ENCODE results near the gene ZFPM1. TPM values are rescaled to one million over a fixed set of nuclear protein-coding genes. Genes with fewer than 3 reads are reported as not detected.

Gene ZFPM1
- polyA plus RNA-seq, 1 experiment: 0.20 TPM

DNA sequence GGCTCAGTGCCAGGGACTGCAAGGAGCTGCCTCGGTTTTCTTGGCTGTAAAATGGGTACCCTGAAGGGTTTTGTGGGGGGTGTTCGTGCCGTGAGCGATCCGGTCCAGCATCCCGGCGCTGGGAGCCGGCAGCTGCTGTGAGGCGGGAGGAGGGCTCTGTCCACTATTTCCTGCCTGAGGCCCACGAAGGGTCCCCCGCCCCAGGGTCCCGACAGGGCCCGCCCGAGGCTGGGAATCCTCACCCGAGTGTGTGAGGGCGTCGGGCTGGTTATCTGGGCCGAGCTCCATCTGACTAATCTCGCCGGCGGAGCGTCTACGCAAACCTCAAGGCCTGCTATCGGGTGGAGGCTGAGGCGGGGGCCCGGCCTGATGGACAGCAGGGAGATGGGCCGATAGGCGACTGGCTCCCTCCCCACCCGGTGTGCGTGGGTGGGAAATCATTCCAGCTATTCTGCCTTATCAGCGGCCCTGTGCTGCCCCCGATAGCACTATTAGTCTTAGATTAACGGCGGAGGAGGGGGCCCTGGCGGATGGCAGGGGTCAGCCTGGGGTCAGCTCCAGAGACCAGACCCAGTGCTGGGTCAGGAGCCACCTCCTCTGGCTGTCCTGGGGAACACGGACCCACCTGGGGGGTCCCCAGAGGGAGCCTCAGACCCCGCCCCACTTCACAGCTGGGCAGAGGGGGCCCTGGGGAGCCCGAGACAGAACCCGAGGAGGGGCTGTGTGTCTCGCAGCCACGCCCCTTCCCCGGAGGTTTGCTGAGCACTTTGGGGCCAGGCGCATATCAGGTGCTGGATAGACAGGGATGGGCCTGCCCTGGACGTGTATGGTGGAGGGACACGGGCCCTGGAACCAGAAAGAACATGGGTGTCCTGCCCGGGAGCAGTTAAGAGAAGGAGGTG lies 44.7 kb downstream of the ZFPM1 start:
- no peak overlapping the region for H3K27ac ChIP-seq (ENCODE audit: low read depth, low read length)
- no peak for DNase-seq (ENCODE audit: low read depth, low spot score)
- CTCF ChIA-PET: no interaction called here
- no peaks in the 10 kb centered on the region for H3K27me3 ChIP-seq (ENCODE audit: control insufficient read depth, insufficient read depth, low read length)
- H3K4me3 ChIP-seq (ENCODE audit: low read depth, low read length): no peak overlapping the region
- TF ChIP-seq, protein P1, sequence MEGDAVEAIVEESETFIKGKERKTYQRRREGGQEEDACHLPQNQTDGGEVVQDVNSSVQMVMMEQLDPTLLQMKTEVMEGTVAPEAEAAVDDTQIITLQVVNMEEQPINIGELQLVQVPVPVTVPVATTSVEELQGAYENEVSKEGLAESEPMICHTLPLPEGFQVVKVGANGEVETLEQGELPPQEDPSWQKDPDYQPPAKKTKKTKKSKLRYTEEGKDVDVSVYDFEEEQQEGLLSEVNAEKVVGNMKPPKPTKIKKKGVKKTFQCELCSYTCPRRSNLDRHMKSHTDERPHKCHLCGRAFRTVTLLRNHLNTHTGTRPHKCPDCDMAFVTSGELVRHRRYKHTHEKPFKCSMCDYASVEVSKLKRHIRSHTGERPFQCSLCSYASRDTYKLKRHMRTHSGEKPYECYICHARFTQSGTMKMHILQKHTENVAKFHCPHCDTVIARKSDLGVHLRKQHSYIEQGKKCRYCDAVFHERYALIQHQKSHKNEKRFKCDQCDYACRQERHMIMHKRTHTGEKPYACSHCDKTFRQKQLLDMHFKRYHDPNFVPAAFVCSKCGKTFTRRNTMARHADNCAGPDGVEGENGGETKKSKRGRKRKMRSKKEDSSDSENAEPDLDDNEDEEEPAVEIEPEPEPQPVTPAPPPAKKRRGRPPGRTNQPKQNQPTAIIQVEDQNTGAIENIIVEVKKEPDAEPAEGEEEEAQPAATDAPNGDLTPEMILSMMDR (IDR thresholded peaks at IDR 0.05; ENCODE audit: low read depth, low read length): no peak
- POLR2A ChIA-PET: no interaction called here
- peaks cover 12% of the 10 kb centered on the region; the same call in 1 of the 2 replicates for H3K9me3 ChIP-seq (ENCODE audit: control insufficient read depth, insufficient read depth, low read length)

DNA sequence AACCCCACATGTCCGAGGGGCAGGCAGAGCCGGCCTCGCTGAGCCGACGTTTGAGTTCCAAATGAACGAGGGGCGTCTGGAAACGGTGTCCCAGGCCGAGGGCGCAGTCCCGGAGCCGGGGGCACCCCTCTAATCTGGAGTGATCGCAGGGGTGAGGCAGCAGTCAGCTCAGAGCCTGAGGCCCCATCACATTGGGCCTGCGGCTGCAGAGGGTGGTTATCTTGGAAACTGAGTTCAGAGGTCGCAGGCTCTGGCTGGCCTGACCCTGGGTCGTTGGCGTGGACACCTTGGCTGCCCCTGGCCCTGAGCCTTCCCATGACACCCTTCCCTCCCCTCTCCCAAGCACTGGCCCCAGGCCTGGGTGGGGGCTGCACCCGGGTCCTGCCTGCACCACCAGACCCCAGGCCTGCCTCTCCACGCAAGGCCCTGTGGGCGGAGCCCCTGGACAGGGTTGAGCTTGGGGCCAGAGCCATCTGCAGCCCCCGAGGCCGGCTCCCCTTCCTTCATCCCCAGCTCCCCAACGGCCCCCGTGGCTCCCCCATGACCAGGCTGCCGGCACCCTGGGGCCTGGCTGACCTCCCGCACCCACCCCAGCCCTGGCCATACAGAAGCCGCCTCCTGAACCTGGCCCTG lies 45.6 kb downstream of the ZFPM1 start:
- DNase-seq (ENCODE audit: low read depth, low spot score): no peak
- Histone ChIP-seq H3K4me3 (ENCODE audit: low read depth, low read length) (no peak overlapping the region), H3K27ac (ENCODE audit: low read depth, low read length) (no peak overlapping the region), H3K9me3 (ENCODE audit: control insufficient read depth, insufficient read depth, low read length) (peaks cover 12% of the 10 kb centered on the region; the same call in 1 of the 2 replicates), H3K27me3 (ENCODE audit: control insufficient read depth, insufficient read depth, low read length) (no peaks in the 10 kb centered on the region)
- CTCF ChIA-PET: no interaction called here
- TF ChIP-seq, protein P1 (IDR thresholded peaks at IDR 0.05; ENCODE audit: low read depth, low read length): no peak
- POLR2A ChIA-PET: no interaction called here

DNA sequence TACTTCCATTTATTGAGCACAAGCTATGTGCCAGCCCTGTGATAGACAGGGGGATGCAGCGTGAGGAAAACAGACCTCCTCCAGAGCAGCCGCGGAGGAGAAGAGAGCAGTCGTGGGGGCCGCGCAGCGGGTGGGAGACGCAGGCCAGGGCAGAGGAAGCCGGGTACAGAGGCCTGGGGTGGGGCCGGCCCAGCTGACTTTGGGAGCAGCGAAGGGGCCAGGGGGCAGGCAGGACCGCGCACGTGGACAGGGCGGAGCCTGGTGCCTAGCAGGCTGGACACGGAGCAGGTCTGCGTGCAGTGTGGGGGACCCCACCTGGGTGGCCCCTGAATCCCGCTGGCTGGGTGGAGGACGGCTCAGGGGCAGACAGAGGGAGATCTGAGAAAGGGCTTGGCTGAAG lies 46.2 kb downstream of the ZFPM1 start:
- DNase-seq (ENCODE audit: low read depth, low spot score): no peak
- no peaks in the 10 kb centered on the region for H3K27me3 ChIP-seq (ENCODE audit: control insufficient read depth, insufficient read depth, low read length)
- ChIA-PET POLR2A (no interaction called here), CTCF (no interaction called here)
- H3K4me3 ChIP-seq (ENCODE audit: low read depth, low read length): no peak overlapping the region
- no peak overlapping the region for H3K27ac ChIP-seq (ENCODE audit: low read depth, low read length)
- H3K9me3 ChIP-seq (ENCODE audit: control insufficient read depth, insufficient read depth, low read length): peaks cover 12% of the 10 kb centered on the region; the same call in 1 of the 2 replicates
- TF ChIP-seq, protein P1 (IDR thresholded peaks at IDR 0.05; ENCODE audit: low read depth, low read length): no peak

DNA sequence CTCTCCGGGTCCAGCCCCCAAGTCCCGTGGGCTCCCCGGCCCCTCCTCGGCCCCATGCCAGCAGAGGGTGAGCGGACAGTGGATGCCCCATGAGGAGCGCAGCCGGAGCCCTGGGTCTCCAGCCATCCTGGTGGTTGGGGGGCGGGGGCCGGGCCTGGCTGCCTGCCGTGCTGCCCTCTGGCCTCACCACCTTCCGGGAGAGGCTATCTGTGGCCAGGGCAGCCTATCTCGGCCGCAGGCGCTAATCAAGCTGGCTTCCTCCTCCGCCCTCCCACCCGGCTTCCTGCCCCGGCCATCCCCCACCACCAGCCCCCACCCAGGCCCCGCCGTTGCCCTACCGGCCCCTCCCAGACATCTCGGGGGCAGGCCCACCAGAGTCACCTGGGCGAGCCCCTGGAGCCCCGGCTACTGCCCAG lies 46.8 kb downstream of the ZFPM1 start:
- TF ChIP-seq, protein P1 (IDR thresholded peaks at IDR 0.05; ENCODE audit: low read depth, low read length): no peak
- DNase-seq (ENCODE audit: low read depth, low spot score): no peak
- H3K9me3 ChIP-seq (ENCODE audit: control insufficient read depth, insufficient read depth, low read length): peaks cover 12% of the 10 kb centered on the region; the same call in 1 of the 2 replicates
- no peak overlapping the region for H3K4me3 ChIP-seq (ENCODE audit: low read depth, low read length)
- POLR2A ChIA-PET: no interaction called here
- H3K27ac ChIP-seq (ENCODE audit: low read depth, low read length): no peak overlapping the region
- no peaks in the 10 kb centered on the region for H3K27me3 ChIP-seq (ENCODE audit: control insufficient read depth, insufficient read depth, low read length)
- CTCF ChIA-PET: no interaction called here

DNA sequence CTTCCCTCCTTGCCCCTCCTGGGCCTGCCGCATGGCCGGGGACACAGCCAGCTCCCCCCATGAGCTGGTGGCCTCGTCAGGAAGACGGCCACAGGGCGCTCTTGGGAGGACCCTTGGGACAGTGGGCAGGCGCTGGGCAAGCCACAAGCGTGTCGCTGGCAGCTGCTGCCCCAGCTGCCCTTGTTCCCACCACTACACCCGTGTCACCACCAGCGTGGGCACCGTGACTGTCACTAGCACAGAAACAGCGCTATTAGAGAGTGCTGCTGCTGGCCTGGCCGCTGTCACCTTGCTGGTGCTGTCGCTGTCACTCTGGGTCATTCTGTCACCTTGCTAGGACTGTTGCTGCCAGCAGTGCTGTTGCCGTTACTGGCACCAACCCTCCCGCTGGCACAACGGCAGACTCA lies 47.2 kb downstream of the ZFPM1 start:
- no peak for DNase-seq (ENCODE audit: low read depth, low spot score)
- no peaks in the 10 kb centered on the region for H3K27me3 ChIP-seq (ENCODE audit: control insufficient read depth, insufficient read depth, low read length)
- ChIA-PET POLR2A (no interaction called here), CTCF (no interaction called here)
- TF ChIP-seq, protein P1 (IDR thresholded peaks at IDR 0.05; ENCODE audit: low read depth, low read length): no peak
- no peak overlapping the region for H3K4me3 ChIP-seq (ENCODE audit: low read depth, low read length)
- no peak overlapping the region for H3K27ac ChIP-seq (ENCODE audit: low read depth, low read length)
- H3K9me3 ChIP-seq (ENCODE audit: control insufficient read depth, insufficient read depth, low read length): peaks cover 12% of the 10 kb centered on the region; the same call in 1 of the 2 replicates

All from AG04450 (cell line).